Endothelial cell (in vitro differentiated cells): Measurements from ENCODE around the gene CYP4V2. TPM values are rescaled to one million over a fixed set of nuclear protein-coding genes. Genes with fewer than 3 reads are reported as not detected.

ENCODE experiments used
- DNase-seq: peaks from one replicate; pipeline ENCODE4 v3.0.0; 2021; ENCODE audit warnings: low spot score
- H3K27ac Mint-ChIP-seq: one replicate; pipeline ENCODE4 v1.8.0; 2021; ENCODE audit warnings: mixed read lengths, inconsistent platforms; ENCODE audit not compliant: unreplicated experiment
- H3K27me3 Mint-ChIP-seq: one replicate; pipeline ENCODE4 v1.8.0; 2021; ENCODE audit warnings: mild to moderate bottlenecking, moderate library complexity, mixed read lengths, inconsistent platforms; ENCODE audit not compliant: unreplicated experiment
- H3K36me3 Mint-ChIP-seq: one replicate; pipeline ENCODE4 v1.8.0; 2021; ENCODE audit warnings: mild to moderate bottlenecking, low read depth, mixed read lengths, inconsistent platforms; ENCODE audit not compliant: unreplicated experiment
- H3K4me1 Mint-ChIP-seq: one replicate; pipeline ENCODE4 v1.8.0; 2021; ENCODE audit warnings: mild to moderate bottlenecking, mixed read lengths, inconsistent platforms; ENCODE audit not compliant: unreplicated experiment
- H3K4me3 Mint-ChIP-seq: one replicate; pipeline ENCODE4 v1.8.0; 2021; ENCODE audit warnings: mild to moderate bottlenecking, mixed read lengths, inconsistent platforms; ENCODE audit not compliant: unreplicated experiment
- H3K9me3 Mint-ChIP-seq: one replicate; pipeline ENCODE4 v1.8.0; 2021; ENCODE audit warnings: mixed read lengths, inconsistent platforms; ENCODE audit not compliant: unreplicated experiment
- CTCF ChIP-seq: fragments of 200-600 bp; sonication (generic); IDR thresholded peaks from one replicate; pipeline ENCODE4 v1.5.0; 2021; ENCODE audit warnings: antibody characterized with exemption; ENCODE audit not compliant: unreplicated experiment
- total RNA-seq: library from RNA; stranded (reverse); fragmentation: NEBNext Ultra II Directional; extraction: Animal tissue kit (Norgen Biotek cat#: 25700); gene quantifications from one replicate; pipeline ENCODE4 v1.2.1, GENCODE V29; 2021; ENCODE audit not compliant: unreplicated experiment

CYP4V2 gene
- total RNA-seq, 1 donor from 2014 or later = 4.5 TPM

- no peaks in the 10 kb centered on the region for H3K36me3 Mint-ChIP-seq
- no peak for TF ChIP-seq CTCF
- no peak for DNase-seq
- H3K27me3 Mint-ChIP-seq = peaks cover 4% of the 10 kb centered on the region
- no peaks in the 10 kb centered on the region for H3K9me3 Mint-ChIP-seq
- no peaks in the 10 kb centered on the region for H3K4me1 Mint-ChIP-seq
- H3K27ac Mint-ChIP-seq = no peak overlapping the region
- H3K4me3 Mint-ChIP-seq = no peak overlapping the region
Measured at GRCh38 chr4:186203406-186203805, 12.0 kb downstream of the CYP4V2 start.

- Mint-ChIP-seq H3K27ac (no peak overlapping the region), H3K36me3 (peaks cover 6% of the 10 kb centered on the region), H3K27me3 (peaks cover 4% of the 10 kb centered on the region), H3K9me3 (peaks cover 5% of the 10 kb centered on the region), H3K4me1 (no peaks in the 10 kb centered on the region), H3K4me3 (no peak overlapping the region)
- DNase-seq = no peak
- TF ChIP-seq CTCF = no peak
Measured at GRCh38 chr4:186204103-186204559, 12.8 kb downstream of the CYP4V2 start.

GRCh38 chr4:186204686-186205085 lies 13.3 kb downstream of the CYP4V2 start:
- no peak for TF ChIP-seq CTCF

GRCh38 chr4:186205156-186205555 lies 13.8 kb downstream of the CYP4V2 start:
- peaks cover 6% of the 10 kb centered on the region for H3K36me3 Mint-ChIP-seq
- H3K27ac Mint-ChIP-seq = no peak overlapping the region
- H3K4me3 Mint-ChIP-seq = no peak overlapping the region
- H3K27me3 Mint-ChIP-seq = peaks cover 4% of the 10 kb centered on the region
- DNase-seq = no peak
- H3K4me1 Mint-ChIP-seq = no peaks in the 10 kb centered on the region
- H3K9me3 Mint-ChIP-seq = peaks cover 5% of the 10 kb centered on the region
- TF ChIP-seq CTCF = no peak

More at GRCh38 chr4:186204686-186205085, 13.3 kb downstream of the CYP4V2 start:
- peaks cover 6% of the 10 kb centered on the region for H3K36me3 Mint-ChIP-seq
- no peak for DNase-seq
- no peaks in the 10 kb centered on the region for H3K4me1 Mint-ChIP-seq
- peaks cover 4% of the 10 kb centered on the region for H3K27me3 Mint-ChIP-seq
- H3K27ac Mint-ChIP-seq = no peak overlapping the region
- peaks cover 5% of the 10 kb centered on the region for H3K9me3 Mint-ChIP-seq
- H3K4me3 Mint-ChIP-seq = no peak overlapping the region

- H3K36me3 Mint-ChIP-seq = no peaks in the 10 kb centered on the region
- no peaks in the 10 kb centered on the region for H3K4me1 Mint-ChIP-seq
- TF ChIP-seq CTCF = no peak
- no peak for DNase-seq
- H3K27me3 Mint-ChIP-seq = peaks cover 1% of the 10 kb centered on the region
- no peak overlapping the region for H3K27ac Mint-ChIP-seq
- no peak overlapping the region for H3K4me3 Mint-ChIP-seq
- H3K9me3 Mint-ChIP-seq = no peaks in the 10 kb centered on the region
Measured at GRCh38 chr4:186216465-186217024, 25.2 kb downstream of the CYP4V2 start.
